Measurements from ENCODE around the gene MRTFB.
A peak's percentile ranks its signal among the peaks of the same experiment; 100 is the strongest.

MRTFB gene

GRCh38 chr16:14244196-14245010, 173.3 kb downstream of the MRTFB start:
- DNase-seq: peak; percentile 47

GRCh38 chr16:14248791-14249190, 177.7 kb downstream of the MRTFB start:
- no peak for DNase-seq

GRCh38 chr16:14249291-14250032, 178.3 kb downstream of the MRTFB start:
- peak; percentile 41 for DNase-seq

GRCh38 chr16:14251419-14251818, 180.3 kb downstream of the MRTFB start:
- DNase-seq: no peak

- no peak for DNase-seq
Observed at GRCh38 chr16:14252860-14253259, 181.7 kb downstream of the MRTFB start.

GRCh38 chr16:14263011-14263410, 191.9 kb downstream of the MRTFB start:
- no peak for DNase-seq

- no peak for DNase-seq
Observed at GRCh38 chr16:14263769-14264168, 192.7 kb downstream of the MRTFB start.

- DNase-seq: no peak
Observed at GRCh38 chr16:14264327-14264943, 193.3 kb downstream of the MRTFB start.

GRCh38 chr16:14268073-14268472, 197.0 kb downstream of the MRTFB start:
- no peak for DNase-seq

GRCh38 chr16:14275934-14276333, 204.8 kb downstream of the MRTFB start:
- DNase-seq: no peak

GRCh38 chr16:14278749-14279148, 207.6 kb downstream of the MRTFB start:
- no peak for DNase-seq

GRCh38 chr16:14280541-14280940, 209.4 kb downstream of the MRTFB start:
- DNase-seq: peak; percentile 81

GRCh38 chr16:14283786-14284185, 212.7 kb downstream of the MRTFB start:
- DNase-seq: no peak

- DNase-seq: no peak
Observed at GRCh38 chr16:14284371-14284770, 213.3 kb downstream of the MRTFB start.

- DNase-seq: no peak
Observed at GRCh38 chr16:14284930-14285512, 213.9 kb downstream of the MRTFB start.

- DNase-seq: peak; percentile 97
Observed at GRCh38 chr16:14285513-14286367, 214.6 kb downstream of the MRTFB start.

- DNase-seq: no peak
Observed at GRCh38 chr16:14286368-14287230, 215.5 kb downstream of the MRTFB start.

GRCh38 chr16:14289692-14290340, 218.7 kb downstream of the MRTFB start:
- DNase-seq: no peak

GRCh38 chr16:14291286-14291685, 220.2 kb downstream of the MRTFB start:
- no peak for DNase-seq

GRCh38 chr16:14292051-14292825, 221.1 kb downstream of the MRTFB start:
- no peak for DNase-seq
